Lung (tissue), 12 donors: Measurements from ENCODE around the gene NT5DC3. TPM values are rescaled to one million over a fixed set of nuclear protein-coding genes. Genes with fewer than 3 reads are reported as not detected.

Experiments
- ATAC-seq: fragments of 200-7000 bp; cut with Tn5 transposase; one replicate; pipeline ENCODE4 v1.9.1; 2020; ENCODE audit warnings: moderate number of reproducible peaks; ENCODE audit not compliant: insufficient read depth, low FRiP score
- DNase-seq, 3 donors: peaks; one replicate each; pipeline ENCODE4 v3.0.0-alpha.2; 2013 to 2017
- H3K27ac ChIP-seq, 2 donors: one replicate each; pipeline ENCODE4 v1.5.1; 2013; ENCODE audit warnings: mild to moderate bottlenecking in 2 of 2, moderate library complexity in 2 of 2, control low read depth in 1 of 2, inconsistent platforms in 1 of 2, low read depth in 1 of 2, low read length in 1 of 2
- H3K27me3 ChIP-seq, 3 donors: one replicate each; pipeline ENCODE4 v1.5.1; 2013; ENCODE audit warnings: low read length in 2 of 3; ENCODE audit not compliant: control insufficient read depth in 3 of 3, insufficient read depth in 3 of 3
- H3K36me3 ChIP-seq, 4 donors: one replicate each; pipeline ENCODE4 v1.5.1; 2013; ENCODE audit warnings: low read length in 4 of 4, mild to moderate bottlenecking in 1 of 4, moderate library complexity in 1 of 4; ENCODE audit not compliant: control insufficient read depth in 4 of 4, insufficient read depth in 4 of 4
- H3K4me1 ChIP-seq, 5 donors: one replicate each; pipeline ENCODE4 v1.5.1; 2013; ENCODE audit warnings: low read length in 5 of 5, mild to moderate bottlenecking in 2 of 5, moderate library complexity in 1 of 5; ENCODE audit not compliant: control insufficient read depth in 5 of 5, insufficient read depth in 5 of 5
- H3K4me3 ChIP-seq: one replicate; pipeline ENCODE4 v1.5.1; 2013; ENCODE audit warnings: mild to moderate bottlenecking, control low read depth, moderate library complexity
- H3K9ac ChIP-seq, 2 donors: one replicate each; pipeline ENCODE4 v1.5.1; 2013; ENCODE audit warnings: low read length in 2 of 2, control low read depth in 1 of 2; ENCODE audit not compliant: insufficient read depth in 1 of 2
- H3K9me3 ChIP-seq, 4 donors: one replicate each; pipeline ENCODE4 v1.5.1; 2013; ENCODE audit warnings: low read length in 3 of 4, mild to moderate bottlenecking in 1 of 4, moderate library complexity in 1 of 4; ENCODE audit not compliant: control insufficient read depth in 4 of 4, insufficient read depth in 3 of 4
- CTCF ChIP-seq: IDR thresholded peaks from 2 replicates; pipeline ENCODE4 v1.5.1; 2012; ENCODE audit warnings: mild to moderate bottlenecking; ENCODE audit errors: control extremely low read depth, extremely low read depth
- WGBS, 2 donors: extraction: QIAGEN DNeasy Blood & Tissue Kit; methylation state at CpG; one replicate each; pipeline ENCODE4 v1.1.7; 2013; 5-methylcytosine and 5-hydroxymethylcytosine counted together
- polyA plus RNA-seq, 2 donors: library from polyadenylated mRNA; stranded (reverse); fragments of 200-250 nt; gene quantifications; one replicate each; pipeline ENCODE4 v1.2.1, GENCODE V29; 2013
- total RNA-seq, 2 donors: library from RNA; depleted of rRNA in 1 of 2; stranded (reverse); fragments of >200 nt in 1 of 2; gene quantifications; one replicate each; pipeline ENCODE4 v1.2.1, GENCODE V29; 2014 to 2021
- donor health status: control.
- donor health status: control.
- donor health status: Bipolar disorder and iron deficiency.
- donor health status: healthy.
- donor health status: DM: yes; HTN: yes; CAD: no.

NT5DC3 gene
- total and polyA plus RNA-seq, 4 donors: 0.93 to 12.3 (median 3.6) TPM

- peaks cover 0 to 3% (median 0%) of the 10 kb centered on the region in 5 donors for H3K4me1 ChIP-seq
- no peaks in the 10 kb centered on the region for H3K36me3 ChIP-seq
- TF ChIP-seq CTCF: no peak
- no peak overlapping the region for H3K27ac ChIP-seq
- DNase-seq: no peak
- peaks cover 0 to 1% (median under 1%) of the 10 kb centered on the region in 4 donors for H3K9me3 ChIP-seq
- no peak overlapping the region for H3K9ac ChIP-seq
- no peak overlapping the region for H3K4me3 ChIP-seq
- no peak for ATAC-seq
- H3K27me3 ChIP-seq: no peaks in the 10 kb centered on the region
- 98 to 100% methylated on average over 1 of the region's 1 CpG for WGBS, 2 donors
These were observed 104.5 kb downstream of the NT5DC3 start for GRCh38 chr12:103736572-103736971.

DNA sequence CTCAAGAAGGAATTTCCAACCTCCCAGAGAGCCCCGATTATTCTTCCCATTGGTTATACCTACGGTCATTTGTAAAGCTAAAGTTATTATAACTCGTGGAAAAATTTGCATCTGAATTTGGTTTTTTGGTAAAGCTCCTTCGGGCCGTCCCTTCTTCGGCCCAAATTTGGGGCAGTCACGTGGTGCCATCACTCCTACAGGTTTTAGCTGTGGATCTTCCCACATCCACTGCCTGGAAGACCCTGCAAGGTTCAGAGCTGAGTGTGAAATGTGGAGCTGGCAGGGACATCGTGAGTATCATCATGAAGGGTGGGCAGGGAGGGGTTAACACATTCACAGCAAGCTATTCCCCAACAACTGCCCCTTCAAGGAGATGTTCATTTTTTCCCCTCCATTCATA, 105.7 kb downstream of the NT5DC3 start:
- WGBS, 2 donors: 88 to 89% methylated on average over 8 of the region's 8 CpGs
- Histone ChIP-seq H3K27ac (no peak overlapping the region), H3K4me1 (peaks cover 0 to 3% (median 0%) of the 10 kb centered on the region in 5 donors), H3K4me3 (no peak overlapping the region), H3K36me3 (no peaks in the 10 kb centered on the region), H3K9ac (no peak overlapping the region), H3K9me3 (peaks cover 0 to 8% (median 4%) of the 10 kb centered on the region in 4 donors), H3K27me3 (no peaks in the 10 kb centered on the region)
- DNase-seq (no peak), ATAC-seq (no peak)
- no peak for TF ChIP-seq CTCF

GRCh38 chr12:103734863-103735262, 106.2 kb downstream of the NT5DC3 start:
- TF ChIP-seq CTCF: no peak
- ATAC-seq (no peak), DNase-seq (no peak)
- H3K4me3 ChIP-seq: no peak overlapping the region
- H3K9me3 ChIP-seq: peaks cover 0 to 8% (median 4%) of the 10 kb centered on the region in 4 donors
- H3K27me3 ChIP-seq: no peaks in the 10 kb centered on the region
- H3K9ac ChIP-seq: no peak overlapping the region
- 80 to 90% methylated on average over 2 of the region's 2 CpGs for WGBS, 2 donors
- no peak overlapping the region for H3K27ac ChIP-seq
- H3K36me3 ChIP-seq: no peaks in the 10 kb centered on the region
- peaks cover 0 to 3% (median 0%) of the 10 kb centered on the region in 5 donors for H3K4me1 ChIP-seq

DNA sequence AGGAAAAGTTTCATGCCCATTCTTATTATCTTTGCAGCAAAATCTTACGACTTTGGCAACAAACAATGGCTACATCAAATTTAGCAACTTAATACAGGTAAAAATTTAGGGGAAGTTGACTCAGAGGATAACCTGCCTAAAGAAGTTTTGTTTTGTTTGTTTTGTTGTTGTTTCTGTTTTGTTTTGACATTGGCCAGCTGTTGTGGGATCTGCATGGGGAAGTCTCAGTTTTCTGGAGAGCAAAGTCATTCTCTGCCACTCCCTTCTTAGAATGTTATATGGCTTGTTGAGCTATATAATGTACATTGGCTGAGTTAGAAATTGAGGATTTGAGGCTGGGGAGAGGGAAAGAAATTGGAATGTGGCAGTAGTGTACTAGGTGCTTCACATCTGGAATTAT, 109.5 kb downstream of the NT5DC3 start:
- Histone ChIP-seq H3K27ac (no peak overlapping the region), H3K27me3 (no peaks in the 10 kb centered on the region), H3K9ac (no peak overlapping the region), H3K4me1 (no peaks in the 10 kb centered on the region), H3K4me3 (no peak overlapping the region), H3K36me3 (no peaks in the 10 kb centered on the region), H3K9me3 (peaks cover 0 to 8% (median 4%) of the 10 kb centered on the region in 4 donors)
- 95 to 97% methylated on average over 1 of the region's 1 CpG for WGBS, 2 donors
- DNase-seq: no peak
- TF ChIP-seq CTCF: no peak
- ATAC-seq: no peak
